HG03103 (cell line): ENCODE measurements around the gene SERPINB12.

ENCODE experiments used
- ATAC-seq: cut with Tn5 transposase; IDR thresholded peaks from one replicate; pipeline ENCODE4 v1.9.1; 2021; ENCODE audit warnings: low read depth; ENCODE audit not compliant: unreplicated experiment

The SERPINB12 gene, protein sequence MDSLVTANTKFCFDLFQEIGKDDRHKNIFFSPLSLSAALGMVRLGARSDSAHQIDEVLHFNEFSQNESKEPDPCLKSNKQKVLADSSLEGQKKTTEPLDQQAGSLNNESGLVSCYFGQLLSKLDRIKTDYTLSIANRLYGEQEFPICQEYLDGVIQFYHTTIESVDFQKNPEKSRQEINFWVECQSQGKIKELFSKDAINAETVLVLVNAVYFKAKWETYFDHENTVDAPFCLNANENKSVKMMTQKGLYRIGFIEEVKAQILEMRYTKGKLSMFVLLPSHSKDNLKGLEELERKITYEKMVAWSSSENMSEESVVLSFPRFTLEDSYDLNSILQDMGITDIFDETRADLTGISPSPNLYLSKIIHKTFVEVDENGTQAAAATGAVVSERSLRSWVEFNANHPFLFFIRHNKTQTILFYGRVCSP

DNA sequence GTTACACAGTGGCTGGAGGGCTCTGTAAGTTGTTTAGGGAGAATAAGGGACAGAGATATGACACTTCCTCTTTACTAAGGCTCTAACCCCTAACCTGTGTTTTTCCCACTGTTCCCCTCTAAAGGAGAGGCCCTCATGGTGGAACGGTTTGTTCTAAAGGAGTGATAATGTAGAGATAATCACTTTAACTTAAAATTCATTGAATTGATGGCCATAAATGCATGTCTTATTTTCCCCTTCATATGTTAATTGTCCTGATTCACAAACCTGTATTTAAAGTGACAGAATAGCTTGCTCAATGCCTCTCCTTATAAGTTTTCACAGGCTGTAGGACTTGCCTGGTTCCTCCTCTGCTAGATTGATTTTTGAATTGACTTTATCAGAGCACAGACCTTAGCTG is at the start of gene SERPINB12:
TSS of gene SERPINB12 (plus strand) at position 301 of the 400 bp plus-strand sequence. CDS start 13,791 bp downstream, outside the sequence.
- no peak for ATAC-seq

DNA sequence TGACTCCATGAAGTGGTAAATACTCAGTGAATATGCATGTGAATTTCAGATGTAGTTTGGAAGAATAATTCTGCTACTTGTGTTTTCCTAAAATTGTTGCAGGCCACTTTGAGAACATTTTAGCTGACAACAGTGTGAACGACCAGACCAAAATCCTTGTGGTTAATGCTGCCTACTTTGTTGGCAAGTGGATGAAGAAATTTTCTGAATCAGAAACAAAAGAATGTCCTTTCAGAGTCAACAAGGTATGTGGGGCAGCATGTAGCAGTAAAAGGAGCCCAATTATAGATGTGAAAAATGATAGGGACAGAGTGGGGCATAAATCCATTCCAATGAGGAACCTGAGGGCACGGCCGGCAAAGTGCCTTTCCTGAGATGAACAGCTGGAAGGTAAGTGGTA is 49.3 kb upstream of the SERPINB12 start:
- no peak for ATAC-seq

DNA sequence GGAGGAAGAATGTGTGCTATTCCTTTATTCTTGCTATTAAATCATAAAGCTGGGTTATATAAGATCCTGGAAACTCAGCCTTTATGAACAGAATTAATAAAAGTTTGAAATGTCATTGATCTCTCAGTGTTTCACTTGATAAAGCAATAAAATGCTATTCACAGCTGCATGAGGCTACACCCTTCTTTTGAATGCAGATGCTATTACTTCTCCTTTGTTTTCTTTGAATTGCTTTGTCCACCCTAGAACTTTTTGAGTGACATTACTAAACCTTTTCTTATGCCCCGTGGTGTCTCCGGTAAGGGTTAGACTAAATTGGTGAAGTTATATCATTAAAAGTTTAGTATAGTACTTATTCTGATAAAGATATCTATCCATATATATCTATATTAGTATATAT is 46.5 kb upstream of the SERPINB12 start:
- ATAC-seq = no peak

DNA sequence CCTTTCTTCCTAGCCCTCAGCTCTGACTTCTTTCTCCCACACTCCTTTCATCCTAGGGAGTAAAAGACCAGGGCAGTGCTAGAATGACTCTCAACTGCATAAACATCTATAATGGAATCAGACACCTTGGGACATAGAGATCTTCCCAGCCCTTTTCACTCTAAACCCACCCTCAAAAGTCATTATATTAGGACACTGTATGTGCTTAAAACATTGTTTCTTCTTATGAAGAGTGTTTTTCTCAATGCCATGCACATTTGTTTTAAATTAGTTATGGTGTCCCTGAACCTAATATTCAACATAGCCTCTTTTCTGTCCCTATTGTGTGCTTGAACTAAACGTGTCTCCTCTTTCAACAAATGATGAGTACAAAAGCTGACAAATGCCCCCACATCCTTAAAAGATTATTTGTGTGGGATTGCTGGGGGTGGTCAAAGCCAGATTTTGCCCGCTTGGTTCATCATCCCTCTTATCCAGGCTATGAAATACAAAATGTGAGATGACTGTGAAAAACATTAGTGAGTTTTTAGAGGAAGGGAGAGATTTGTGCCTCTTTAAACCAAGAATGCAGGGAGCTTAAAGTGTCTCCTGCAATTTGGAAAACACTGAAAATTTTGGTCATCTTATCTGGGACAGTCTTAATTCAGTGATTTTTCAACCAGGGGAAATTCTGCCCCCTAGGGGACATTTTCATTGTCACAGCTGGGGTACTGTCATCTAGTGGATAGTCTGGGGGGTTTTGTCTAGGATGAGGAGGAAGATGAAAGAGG is 36.4 kb upstream of the SERPINB12 start:
- no peak for ATAC-seq

DNA sequence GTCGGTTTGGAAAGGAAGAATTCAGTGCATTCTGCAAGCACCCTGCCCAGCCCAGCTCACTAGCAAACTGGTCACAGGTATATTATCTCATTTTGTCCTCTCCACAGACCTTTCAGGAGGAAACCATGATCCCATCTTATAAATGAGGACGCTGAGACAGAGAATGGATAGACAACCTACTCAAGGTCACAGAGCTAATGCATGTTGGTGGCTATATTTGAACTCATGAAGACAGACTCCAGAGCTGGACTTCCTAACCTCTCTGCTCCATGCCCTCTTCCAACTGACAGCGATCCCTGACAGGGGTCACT is 35.9 kb upstream of the SERPINB12 start:
- ATAC-seq = no peak

DNA sequence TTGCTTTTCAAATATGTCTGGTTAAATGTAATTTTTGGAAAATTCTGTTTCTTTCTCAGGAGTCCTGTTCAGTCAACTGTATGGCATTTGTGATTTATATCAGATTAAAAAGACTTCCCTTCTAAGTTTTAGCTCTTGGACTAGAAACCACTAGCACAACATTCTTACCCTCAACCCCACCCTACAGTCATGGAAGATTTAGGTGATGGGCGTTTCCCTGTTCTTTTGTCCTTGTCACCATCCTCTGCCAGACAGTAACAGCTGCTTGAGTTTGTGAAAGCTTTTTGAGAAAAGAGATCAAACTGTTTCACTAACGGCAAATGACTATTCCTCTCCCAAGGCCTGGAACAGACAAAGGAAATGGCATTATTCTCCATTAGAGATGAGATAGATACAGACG is 33.6 kb upstream of the SERPINB12 start:
- no peak for ATAC-seq

DNA sequence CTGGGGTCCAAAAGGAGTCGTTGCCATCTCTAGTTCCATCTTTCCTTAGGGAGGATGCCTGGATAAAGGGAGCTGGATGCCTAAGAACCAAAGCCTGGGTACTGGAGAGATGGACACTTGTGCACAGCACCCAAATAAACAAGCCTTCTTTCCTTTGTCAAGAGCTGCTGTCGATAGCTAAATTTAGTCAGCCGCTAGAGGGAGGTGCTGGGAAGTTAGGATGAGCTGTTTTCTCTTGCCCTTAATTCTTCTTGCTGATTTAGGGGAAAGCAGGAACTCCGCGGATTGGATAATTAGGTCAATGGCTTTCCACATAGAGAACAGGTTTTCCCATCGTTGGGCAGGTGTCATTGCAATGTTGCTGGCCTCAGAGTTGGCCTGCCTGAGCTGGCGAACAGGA is 30.9 kb upstream of the SERPINB12 start:
- no peak for ATAC-seq

DNA sequence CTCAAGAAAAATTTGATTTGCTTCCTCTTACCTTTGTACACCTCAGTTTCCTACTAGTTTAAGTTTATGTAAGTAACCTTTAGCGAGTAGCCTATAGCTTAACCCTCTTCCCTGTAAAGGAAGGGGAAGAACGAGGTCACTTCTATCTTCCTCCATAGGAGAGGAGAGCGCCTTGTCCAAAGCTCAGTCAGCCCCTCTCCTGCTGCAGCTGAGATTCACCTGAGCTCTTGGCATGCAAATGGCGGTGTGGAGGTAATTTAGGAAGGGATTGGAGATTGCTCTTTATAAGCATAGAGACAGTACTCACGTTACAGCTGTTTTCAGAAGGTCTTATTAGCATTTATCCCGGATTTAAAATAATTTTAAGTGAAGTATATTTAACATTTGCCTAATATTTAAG is 27.8 kb upstream of the SERPINB12 start:
- ATAC-seq = no peak

DNA sequence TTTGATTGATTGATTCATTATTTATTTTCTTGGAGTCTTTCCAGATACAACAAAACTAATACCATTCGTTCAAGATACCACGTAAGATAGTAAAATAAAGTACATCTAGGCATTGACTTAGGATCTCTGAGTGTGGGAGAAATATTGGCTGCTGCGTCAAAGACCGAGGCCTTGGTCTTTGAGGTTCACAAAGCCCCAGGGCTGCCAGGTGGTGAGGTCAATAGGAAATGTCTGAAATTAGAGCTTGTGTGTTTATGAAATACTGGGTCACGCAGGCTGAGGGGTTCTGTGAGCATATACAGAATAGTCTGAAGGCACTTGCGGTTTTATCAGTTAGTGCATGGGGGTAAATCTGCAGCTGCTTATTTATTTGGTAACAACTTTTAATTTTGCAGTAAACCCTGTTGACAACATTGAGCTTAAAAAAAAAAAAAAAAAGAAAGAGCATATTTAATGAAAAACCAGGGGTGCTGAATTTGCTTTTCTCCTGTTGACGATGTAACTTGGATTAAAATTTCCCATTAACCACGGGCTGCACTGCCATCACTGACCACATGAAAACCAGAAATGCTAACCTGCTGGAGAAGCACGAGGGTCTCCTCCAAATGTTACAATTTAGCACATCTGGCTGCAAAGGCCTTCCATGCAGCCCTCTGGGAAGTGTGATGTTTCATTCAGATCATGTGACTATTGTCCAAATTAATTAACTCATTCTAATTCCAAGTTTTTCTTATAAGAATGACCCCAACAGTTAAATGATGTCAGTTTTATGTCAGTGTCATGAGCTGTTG is 27.1 kb upstream of the SERPINB12 start:
- ATAC-seq = no peak

DNA sequence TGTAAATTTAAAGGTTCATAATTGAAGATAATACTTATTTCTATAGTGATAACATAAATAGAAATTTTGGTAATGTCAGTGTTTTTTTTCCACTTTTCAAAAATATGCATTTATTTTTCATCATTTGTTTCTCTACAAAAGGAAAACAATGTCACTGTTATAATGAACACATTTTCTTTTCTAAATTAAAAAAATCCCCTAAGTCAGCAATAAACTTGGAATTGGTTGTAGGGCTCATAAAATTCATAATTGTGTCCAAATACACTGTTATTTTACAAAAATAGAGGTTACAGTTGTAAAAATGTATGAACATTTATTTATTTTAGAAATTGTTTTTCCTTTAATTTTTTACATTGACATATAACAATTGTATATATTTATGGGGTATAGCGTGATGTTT is 26.4 kb upstream of the SERPINB12 start:
- ATAC-seq = no peak

DNA sequence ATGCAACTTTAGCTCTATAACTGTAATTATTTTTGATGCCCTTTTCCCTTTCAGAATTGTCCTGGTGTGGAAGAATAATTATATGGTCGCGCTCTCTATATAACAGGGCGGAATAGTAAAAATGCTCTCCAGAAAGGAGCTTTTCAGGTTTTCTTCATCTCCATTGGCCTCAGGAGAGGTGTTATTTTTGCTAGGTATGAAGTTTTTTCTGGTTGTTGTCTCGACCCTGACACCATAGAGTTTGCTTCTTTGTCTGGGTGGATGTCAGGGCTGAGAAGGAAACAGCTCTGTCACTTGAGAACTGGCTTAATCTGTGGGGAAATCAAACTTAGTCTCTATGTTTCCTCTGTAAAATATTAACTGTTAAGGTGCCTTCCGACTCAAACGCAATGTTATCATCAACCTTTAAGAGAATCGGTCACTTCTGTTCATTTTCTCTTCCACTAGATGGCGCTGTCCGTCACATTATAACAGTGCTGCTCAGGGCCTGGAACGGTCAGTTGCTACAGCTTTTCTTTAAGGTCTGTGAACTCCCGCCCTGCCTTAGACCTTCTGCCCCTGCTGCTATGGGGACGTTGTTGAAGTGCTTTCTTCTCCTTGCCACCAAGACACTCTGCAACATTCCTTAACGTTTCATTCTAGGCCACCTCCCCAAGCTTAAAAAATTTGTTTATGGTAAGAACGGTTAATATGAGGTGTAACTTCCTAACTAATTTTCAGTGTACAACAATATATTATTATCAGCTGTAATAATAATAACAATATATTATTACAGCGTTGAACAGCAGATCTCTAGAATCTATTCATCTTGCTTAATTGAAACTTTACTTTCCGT is 23.8 kb upstream of the SERPINB12 start:
- peak; percentile 96 for ATAC-seq

DNA sequence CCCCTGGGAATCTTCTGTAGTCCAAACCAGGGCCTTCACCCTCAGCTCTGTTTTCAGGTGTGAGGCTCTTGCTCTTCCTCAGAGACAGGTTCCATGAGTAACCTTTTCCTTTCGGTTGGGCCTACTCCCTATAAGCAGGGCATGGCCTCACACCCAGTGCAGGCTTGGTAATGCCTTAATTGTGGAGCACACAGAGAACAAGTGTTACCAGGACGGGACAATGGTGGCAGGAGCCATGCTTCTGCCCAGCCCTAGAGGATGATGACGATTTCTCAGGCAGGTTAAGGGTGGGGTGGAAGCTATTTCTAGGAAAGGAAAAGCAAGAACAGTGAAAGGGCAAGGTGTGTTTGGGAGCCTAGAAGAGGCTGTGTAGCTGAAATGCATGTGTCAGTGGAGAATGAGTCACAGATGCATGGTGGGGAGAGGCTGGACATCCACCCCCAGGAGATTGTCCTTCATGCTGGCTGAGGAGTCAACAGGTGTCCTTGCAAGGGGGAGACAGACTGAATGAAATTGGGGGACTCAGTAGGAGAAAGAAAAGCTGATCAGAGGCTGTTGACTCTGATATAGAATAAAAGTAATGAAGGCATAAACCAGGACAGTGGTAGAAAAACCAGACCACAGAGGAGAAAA is 22.0 kb upstream of the SERPINB12 start:
- ATAC-seq = no peak

DNA sequence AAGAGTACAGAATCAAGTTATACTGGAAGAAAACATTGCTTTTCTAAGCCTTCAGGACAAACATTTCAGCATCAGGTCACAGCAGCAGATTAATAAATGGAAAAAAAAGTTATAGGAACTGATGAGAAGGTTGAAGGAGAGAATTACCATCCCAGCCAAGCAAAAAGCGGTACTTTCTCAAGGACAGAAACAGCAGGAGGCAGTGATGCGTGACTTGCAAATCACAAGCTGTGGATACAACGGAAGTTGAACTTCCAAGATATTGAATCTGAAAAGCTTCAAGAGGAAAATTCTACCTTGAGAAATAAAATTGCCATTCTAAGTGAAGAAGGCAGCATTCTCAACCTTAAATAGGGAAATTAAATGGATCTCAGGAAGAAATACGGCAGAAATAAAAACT is 18.5 kb upstream of the SERPINB12 start:
- no peak for ATAC-seq

DNA sequence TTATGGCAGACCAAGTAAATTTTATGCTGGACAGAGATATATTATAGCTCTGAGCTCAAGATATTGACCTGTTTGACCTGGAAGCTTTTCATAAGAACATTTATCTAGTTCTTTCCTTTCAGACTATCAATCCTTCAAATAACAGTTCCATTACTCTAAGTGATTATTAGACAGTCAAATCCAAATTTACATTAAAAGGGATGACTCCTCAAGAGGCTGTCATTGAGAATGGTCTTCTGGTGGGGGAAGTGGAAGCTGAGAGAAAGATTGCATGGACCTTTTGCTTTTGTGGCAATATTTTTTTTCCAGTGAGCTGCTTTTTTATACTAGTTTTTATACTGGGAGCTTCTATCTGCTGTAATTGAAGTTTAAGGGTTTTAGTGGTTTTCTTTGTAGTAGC is 14.9 kb upstream of the SERPINB12 start:
- no peak for ATAC-seq

DNA sequence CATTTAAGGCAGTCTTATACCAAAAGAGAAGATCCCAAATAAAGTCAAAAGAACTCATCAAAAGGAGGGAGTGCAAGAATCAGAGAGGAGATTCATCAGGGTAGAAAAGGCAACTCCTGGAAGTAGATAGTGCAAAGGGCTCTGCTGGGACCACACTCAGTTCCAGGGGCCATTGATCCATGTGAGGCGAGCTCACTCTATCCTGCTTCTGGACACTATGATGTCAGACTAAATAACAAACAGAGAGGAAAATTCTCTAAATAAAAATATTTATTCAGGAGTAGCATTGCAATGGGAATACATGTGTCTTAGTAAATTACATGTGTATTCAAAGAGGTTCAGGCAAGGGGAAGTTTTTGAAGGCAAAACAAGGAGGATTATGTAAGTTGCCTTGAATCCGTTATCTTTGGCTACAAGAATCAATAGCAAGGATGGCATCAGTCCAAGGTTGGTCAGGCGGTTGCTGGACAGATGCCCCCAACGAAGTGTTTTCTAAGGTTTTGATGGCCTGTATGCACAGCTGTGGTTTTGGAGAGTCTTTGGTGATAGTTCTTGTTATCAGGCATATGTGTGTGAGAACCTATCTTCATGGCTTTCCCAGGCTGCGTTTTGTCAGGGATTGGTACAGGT is 13.2 kb upstream of the SERPINB12 start:
- ATAC-seq = no peak

DNA sequence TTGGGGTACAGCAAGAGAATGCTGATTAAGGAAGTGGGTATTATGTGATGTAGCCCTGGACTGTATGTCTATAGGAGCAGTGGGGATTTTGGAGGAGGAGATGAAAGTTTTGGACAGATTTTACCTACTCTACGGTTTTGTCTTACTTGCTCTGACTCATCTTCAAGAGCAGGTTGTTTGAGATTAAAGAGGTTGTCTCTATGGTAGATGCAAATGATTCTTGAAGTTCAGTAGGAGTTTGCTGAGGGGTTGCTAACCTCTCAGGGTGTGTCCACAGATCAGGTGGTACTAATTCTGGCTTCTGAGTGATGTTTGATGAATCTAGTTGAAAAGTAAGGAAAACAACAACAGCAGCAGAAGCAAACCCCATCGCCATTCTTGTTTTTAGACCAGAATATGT is 9.7 kb upstream of the SERPINB12 start:
- ATAC-seq = no peak

DNA sequence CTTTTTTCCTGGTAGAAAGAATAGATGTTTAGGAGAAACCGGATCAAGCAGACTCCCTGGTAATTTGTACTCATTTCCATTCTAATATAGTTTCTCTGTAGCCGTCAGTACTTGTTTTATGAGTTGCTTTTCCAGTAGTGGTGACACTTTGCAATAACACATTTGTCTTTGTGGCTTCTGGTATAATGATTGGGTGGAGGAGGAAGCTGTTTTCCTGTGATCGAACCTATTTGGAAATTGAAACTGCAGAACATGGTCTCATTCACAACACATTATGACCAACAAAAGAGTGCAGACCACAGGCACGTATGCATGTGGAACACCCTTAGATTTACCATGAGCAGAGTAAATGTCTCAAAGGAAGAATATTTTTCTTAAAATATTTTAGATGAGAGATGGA is 7.6 kb upstream of the SERPINB12 start:
- peak; percentile 66 for ATAC-seq

DNA sequence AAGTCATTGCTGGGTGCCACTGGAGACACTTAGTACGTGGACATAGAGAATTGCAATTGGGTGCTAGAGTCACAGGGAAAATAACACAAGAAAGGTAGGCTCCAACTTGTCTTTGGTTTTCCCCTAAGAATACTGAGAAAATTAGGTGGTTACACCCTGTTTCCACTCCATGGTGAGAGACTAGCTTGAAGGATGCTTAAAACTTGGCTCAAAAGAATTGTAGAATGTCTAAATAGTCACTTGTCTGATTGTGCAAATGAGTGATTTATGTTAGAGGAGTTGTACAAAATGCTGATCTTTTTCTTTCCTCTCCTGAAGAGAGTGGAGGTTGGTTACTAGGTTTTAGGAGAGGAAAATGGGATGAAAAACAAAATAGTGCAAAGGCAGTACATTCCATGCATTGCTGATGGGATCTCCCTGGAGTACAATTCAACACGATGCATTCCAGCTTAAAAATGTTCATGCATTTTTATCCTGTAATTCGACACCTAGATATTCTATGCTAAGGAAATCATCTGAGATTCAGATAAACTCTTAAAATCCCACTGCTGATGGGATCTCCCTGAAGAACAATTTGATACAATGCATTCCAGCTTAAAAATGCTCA is 2.2 kb upstream of the SERPINB12 start:
- ATAC-seq = no peak

DNA sequence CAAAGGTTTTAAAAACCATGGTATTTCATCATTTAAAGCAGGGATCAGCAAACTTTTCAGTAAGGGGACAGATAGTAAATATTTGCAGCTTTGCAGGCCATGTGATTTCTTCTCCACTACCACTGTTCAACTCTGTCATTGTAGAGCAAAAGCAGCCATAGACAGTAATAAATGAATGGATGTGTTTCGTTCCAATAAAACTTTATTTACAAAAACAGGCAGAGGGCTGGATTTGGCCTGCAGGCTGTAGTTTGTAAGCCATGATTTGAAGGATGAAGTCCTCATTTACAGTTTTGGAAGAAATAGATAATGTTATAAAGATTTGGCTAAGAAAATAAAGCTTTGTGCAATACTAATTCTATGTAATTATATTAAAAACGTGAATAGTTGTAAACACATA is 1.8 kb downstream of the SERPINB12 start:
- no peak for ATAC-seq
